ENCODE results near the gene PRPF38A.

PRPF38A gene

DNA sequence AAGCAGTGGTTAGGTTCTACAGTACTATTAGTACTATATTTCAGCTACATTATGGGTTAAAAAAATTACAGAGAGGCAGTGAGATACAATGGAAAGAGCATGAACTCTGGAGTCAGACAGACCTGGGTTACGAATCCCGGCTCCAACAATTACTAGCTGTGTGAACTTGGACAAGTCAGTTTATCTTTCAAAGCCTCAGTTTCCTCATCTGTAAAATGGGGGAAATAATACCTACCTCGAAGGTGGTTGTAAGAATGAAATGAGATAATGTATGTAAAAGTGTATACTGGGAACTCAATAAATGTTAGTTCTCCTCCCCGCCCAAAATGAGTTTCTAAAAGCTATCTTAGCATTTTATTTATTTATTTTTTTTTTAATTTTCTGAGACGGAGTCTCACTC lies 59.5 kb downstream of the PRPF38A start:
- H3K27me3 ChIP-seq (ENCODE audit: low read depth, low read length): no peaks in the 10 kb centered on the region
- no peaks in the 10 kb centered on the region for H3K4me1 ChIP-seq (ENCODE audit: control insufficient read depth in 1 of 2, insufficient read depth in 2 of 2, low read length in 2 of 2)
- no peak overlapping the region for H3K4me3 ChIP-seq (ENCODE audit: low read depth in 1 of 2, low read length in 2 of 2)
- H3K27ac ChIP-seq (ENCODE audit: low read length): no peak overlapping the region
- no peaks in the 10 kb centered on the region for H3K9me3 ChIP-seq (ENCODE audit: control insufficient read depth in 1 of 2, low read length in 2 of 2)
- H3K36me3 ChIP-seq (ENCODE audit: control insufficient read depth in 1 of 2, insufficient read depth in 2 of 2, low read length in 2 of 2): no peaks in the 10 kb centered on the region

DNA sequence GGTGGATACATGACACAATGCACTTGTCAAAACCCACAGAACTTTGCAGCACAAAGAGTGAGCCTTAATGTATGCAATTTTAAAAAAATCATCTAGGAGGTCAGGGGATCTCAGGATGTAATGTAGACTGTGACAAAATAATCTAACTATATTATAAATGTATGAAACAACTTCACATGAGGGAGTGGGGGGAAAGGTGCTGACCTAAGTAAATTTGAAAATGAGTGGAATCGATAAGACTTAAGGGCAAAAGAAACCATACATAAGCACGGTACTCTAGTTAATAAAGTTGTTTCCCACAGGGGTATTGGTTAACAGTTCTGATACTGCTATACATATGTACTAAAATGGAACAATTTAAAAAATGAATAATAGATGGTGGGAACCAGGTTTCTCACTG lies 64.7 kb downstream of the PRPF38A start:
- Histone ChIP-seq H3K27ac (ENCODE audit: low read length) (no peak overlapping the region), H3K4me3 (ENCODE audit: low read depth in 1 of 2, low read length in 2 of 2) (no peak overlapping the region), H3K27me3 (ENCODE audit: low read depth, low read length) (no peaks in the 10 kb centered on the region), H3K36me3 (ENCODE audit: control insufficient read depth in 1 of 2, insufficient read depth in 2 of 2, low read length in 2 of 2) (peaks cover 3 to 11% of the 10 kb centered on the region in 2 donors), H3K4me1 (ENCODE audit: control insufficient read depth in 1 of 2, insufficient read depth in 2 of 2, low read length in 2 of 2) (no peaks in the 10 kb centered on the region), H3K9me3 (ENCODE audit: control insufficient read depth in 1 of 2, low read length in 2 of 2) (no peaks in the 10 kb centered on the region)

Data from muscle layer of duodenum (tissue), 2 donors.